GM12878 (cell line): ENCODE measurements around the gene CD200R1. TPM values are rescaled to one million over a fixed set of nuclear protein-coding genes. Genes with fewer than 3 reads are reported as not detected.

ENCODE experiments used
- ATAC-seq: fragments of 200-7000 bp; cut with Tn5 transposase; 3 replicates; pipeline ENCODE4 v1.9.1; 2020; ENCODE audit warnings: mild to moderate bottlenecking, moderate library complexity
- BruUV-seq: library from RNA; stranded (reverse); fragments of 400-500 nt; replicated peaks from 2 replicates; lab custom pipeline; 2021; lab: Mats Ljungman, UMichigan
- CTCF ChIA-PET: fragments of 300-600 bp; sonication (Branson Sonifier 250); formaldehyde crosslinking; extraction: SDS; loops from one replicate; lab custom pipeline; 2021; ENCODE audit warnings: inconsistent platforms; lab: Yijun Ruan, JAX
- POLR2A ChIA-PET: fragments of 350-600 bp; formaldehyde crosslinking; extraction: SDS; loops from one replicate; lab custom pipeline; 2021; ENCODE audit warnings: inconsistent platforms; lab: Charles Lee
- RAD21 ChIA-PET: fragments of 300-600 bp; sonication (Branson Sonifier 250); formaldehyde crosslinking; loops from one replicate; lab custom pipeline; 2023; ENCODE audit warnings: antibody characterized with exemption; ENCODE audit not compliant: unreplicated experiment; lab: Charles Lee
- SMC1A ChIA-PET: fragments of 300-600 bp; sonication (Branson Sonifier 250); formaldehyde crosslinking; loops from one replicate; lab custom pipeline; 2023; ENCODE audit not compliant: unreplicated experiment, uncharacterized antibody; lab: Charles Lee
- DNase-seq: peaks from one replicate; pipeline ENCODE4 v3.0.0-alpha.2; 2011; ENCODE audit warnings: low read depth, low spot score
- FAIRE-seq: peaks from 3 replicates; lab custom pipeline; 2011; peaks lifted over from hg19 to GRCh38; lab: Jason Lieb, UNC
- H2AFZ ChIP-seq: 2 replicates; pipeline ENCODE4 v1.6.0; 2011; ENCODE audit warnings: low read depth, low read length, control low read depth; ENCODE audit not compliant: control insufficient read depth
- H3K27ac ChIP-seq: 2 replicates; pipeline ENCODE4 v1.5.1; 2011; ENCODE audit warnings: control low read depth; ENCODE audit not compliant: control insufficient read depth, insufficient read depth
- H3K27me3 ChIP-seq, 2 experiments: replicated peaks in 1 of 2; 2 replicates each; pipeline versions ENCODE4 v1.6.0 to v1.6.1; 2011; ENCODE audit warnings: low read length in 1 of 2; ENCODE audit not compliant: control insufficient read depth in 2 of 2, insufficient read depth in 2 of 2
- H3K36me3 ChIP-seq, 2 experiments: 2 replicates each; pipeline ENCODE4 v1.5.1; 2011; ENCODE audit warnings: low read length in 1 of 2; ENCODE audit not compliant: control insufficient read depth in 2 of 2, insufficient read depth in 2 of 2
- H3K4me1 ChIP-seq: 2 replicates; pipeline ENCODE4 v1.6.1; 2011; ENCODE audit warnings: mild to moderate bottlenecking, low read length, moderate library complexity, mixed read lengths; ENCODE audit not compliant: control insufficient read depth, insufficient read depth
- H3K4me2 ChIP-seq: 2 replicates; pipeline ENCODE4 v1.6.0; 2011; ENCODE audit warnings: control low read depth; ENCODE audit not compliant: control insufficient read depth, insufficient read depth
- H3K4me3 ChIP-seq: fragments of 200-600 bp; sonication (generic); 2 replicates; pipeline ENCODE4 v1.5.1; 2016
- H3K79me2 ChIP-seq: 2 replicates; pipeline ENCODE4 v1.6.0; 2011; ENCODE audit warnings: low read length; ENCODE audit not compliant: control insufficient read depth, insufficient read depth
- H3K9ac ChIP-seq: 2 replicates; pipeline ENCODE4 v1.8.0; 2011; ENCODE audit warnings: low read length, control low read depth, mixed read lengths; ENCODE audit not compliant: control insufficient read depth, insufficient read depth
- H3K9me3 ChIP-seq: replicated peaks from 3 replicates; pipeline ENCODE4 v1.5.1; 2011; ENCODE audit warnings: mild to moderate bottlenecking, low read length; ENCODE audit not compliant: control insufficient read depth, insufficient read depth
- H4K20me1 ChIP-seq: 2 replicates; pipeline ENCODE4 v1.6.0; 2011; ENCODE audit not compliant: control insufficient read depth, insufficient read depth
- NFYB ChIP-seq: IDR thresholded peaks from 2 replicates; pipeline ENCODE4 v1.6.1; 2011; ENCODE audit warnings: low read depth, mild to moderate bottlenecking, low read length, improper control_type of control experiment, moderate library complexity; ENCODE audit not compliant: insufficient read depth
- RUNX3 ChIP-seq: IDR thresholded peaks from 2 replicates; pipeline ENCODE4 v1.6.1; 2012; ENCODE audit warnings: low read length, inconsistent platforms
- WGBS: methylation state at CpG from one replicate; pipeline ENCODE4 v1.1.6; 2016; ENCODE audit warnings: low lambda C conversion rate; ENCODE audit not compliant: insufficient replicate concordance, insufficient coverage; ENCODE audit errors: missing lambda C conversion rate; 5-methylcytosine and 5-hydroxymethylcytosine counted together
- in situ Hi-C: fragments of 300-500 bp; cut with MboI; formaldehyde crosslinking; loops from 9 replicates; pipeline ENCODE4 v1.14.3; 2018; ENCODE audit warnings: mixed read lengths
- intact Hi-C: fragments of 100-400 bp; cut with micrococcal nuclease; formaldehyde crosslinking; loops from one replicate; pipeline ENCODE4 v1.14.2; 2022; ENCODE audit not compliant: unreplicated experiment
- polyA plus RNA-seq, 11 experiments: library from polyadenylated mRNA; depleted of rRNA in 4 of 11; unstranded in 6 of 11; stranded (reverse) in 5 of 11; fragments of >200 nt; fragmentation: Nextera tagmentation in 4 of 11; fragmentation: Illumina TruSeq in 1 of 11; extraction: Ambion mirVana in 4 of 11; extraction: Trizol in 1 of 11; gene quantifications; 1 replicate in 1 of 11; 2 replicates in 10 of 11; pipeline versions ENCODE4 v1.2.1 to v1.2.3, GENCODE V29; 2011 to 2016; ENCODE audit warnings: inconsistent platforms in 2 of 11, missing spikeins in 2 of 11, low read depth in 1 of 11
- total RNA-seq, 4 experiments: library from RNA; depleted of rRNA in 3 of 4; stranded (reverse); fragments of >200 nt in 3 of 4; fragmentation: Illumina TruSeq in 1 of 4; extraction: Trizol in 1 of 4; gene quantifications; 2 replicates each; pipeline versions ENCODE4 v1.2.1 to v1.2.3, GENCODE V29; 2013 to 2021
- TF ChIP-seq, protein P1 (sequence below): fragments of 450-650 bp; IDR thresholded peaks from 2 replicates; pipeline ENCODE4 v1.6.1; 2017; ENCODE audit warnings: mild to moderate bottlenecking, moderate library complexity
- TF ChIP-seq, protein P2 (sequence below): fragments of 450-650 bp; IDR thresholded peaks from 2 replicates; pipeline ENCODE4 v1.6.1; 2017; ENCODE audit warnings: borderline replicate concordance

Gene CD200R1
- total and polyA plus RNA-seq, 10 of the 15 experiments (the other 5 are each of a cell fraction or from before 2014, with no cell fraction given): 0.15 to 1.1 (median 0.88) TPM

DNA sequence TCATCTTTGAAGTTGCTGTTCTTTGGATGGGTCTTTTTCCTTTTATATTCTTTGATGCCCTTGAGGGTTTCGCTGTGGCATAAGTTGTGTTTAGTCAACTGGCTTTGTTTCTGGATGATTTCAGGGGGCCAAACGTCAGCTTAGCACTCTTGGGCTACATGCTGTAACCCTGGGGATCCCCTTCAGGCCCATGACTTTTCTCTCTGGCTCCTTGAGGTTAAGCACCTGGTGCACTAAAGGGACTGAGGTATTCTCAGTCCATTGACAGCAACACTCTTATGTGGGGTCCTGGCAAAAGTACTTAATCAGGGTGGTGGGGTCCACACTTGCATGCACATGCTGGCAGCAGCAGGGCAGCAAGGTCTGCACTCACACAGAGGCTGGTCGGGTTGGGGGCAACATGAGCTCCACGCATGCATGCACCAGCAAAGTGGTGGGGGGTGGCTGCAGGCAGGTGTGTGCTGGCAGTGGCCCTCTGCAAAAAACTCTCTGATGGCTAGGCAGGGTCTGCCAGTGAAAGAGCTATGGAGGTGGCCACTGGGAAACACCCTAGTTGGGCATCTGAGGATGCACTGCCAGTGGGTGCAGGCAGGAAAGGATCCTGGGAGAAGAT lies 90.1 kb downstream of the CD200R1 start:
- in situ Hi-C loops: no loop called here
- Histone ChIP-seq H3K9ac (no peak overlapping the region), H3K4me3 (no peak overlapping the region), H2AFZ (no peak overlapping the region), H3K27me3 (peaks cover 0 to 2% of the 10 kb centered on the region in 2 experiments; a peak in 1 of 4 replicates), H3K4me1 (no peaks in the 10 kb centered on the region), H4K20me1 (no peaks in the 10 kb centered on the region), H3K9me3 (no peaks in the 10 kb centered on the region; the same call in 2 of the 3 replicates), H3K36me3 (no peaks in the 10 kb centered on the region), H3K79me2 (no peaks in the 10 kb centered on the region), H3K4me2 (no peak overlapping the region), H3K27ac (no peak overlapping the region)
- peak; percentile 16; the same call in 1 of the 2 replicates for TF ChIP-seq RUNX3
- TF ChIP-seq, protein P1, sequence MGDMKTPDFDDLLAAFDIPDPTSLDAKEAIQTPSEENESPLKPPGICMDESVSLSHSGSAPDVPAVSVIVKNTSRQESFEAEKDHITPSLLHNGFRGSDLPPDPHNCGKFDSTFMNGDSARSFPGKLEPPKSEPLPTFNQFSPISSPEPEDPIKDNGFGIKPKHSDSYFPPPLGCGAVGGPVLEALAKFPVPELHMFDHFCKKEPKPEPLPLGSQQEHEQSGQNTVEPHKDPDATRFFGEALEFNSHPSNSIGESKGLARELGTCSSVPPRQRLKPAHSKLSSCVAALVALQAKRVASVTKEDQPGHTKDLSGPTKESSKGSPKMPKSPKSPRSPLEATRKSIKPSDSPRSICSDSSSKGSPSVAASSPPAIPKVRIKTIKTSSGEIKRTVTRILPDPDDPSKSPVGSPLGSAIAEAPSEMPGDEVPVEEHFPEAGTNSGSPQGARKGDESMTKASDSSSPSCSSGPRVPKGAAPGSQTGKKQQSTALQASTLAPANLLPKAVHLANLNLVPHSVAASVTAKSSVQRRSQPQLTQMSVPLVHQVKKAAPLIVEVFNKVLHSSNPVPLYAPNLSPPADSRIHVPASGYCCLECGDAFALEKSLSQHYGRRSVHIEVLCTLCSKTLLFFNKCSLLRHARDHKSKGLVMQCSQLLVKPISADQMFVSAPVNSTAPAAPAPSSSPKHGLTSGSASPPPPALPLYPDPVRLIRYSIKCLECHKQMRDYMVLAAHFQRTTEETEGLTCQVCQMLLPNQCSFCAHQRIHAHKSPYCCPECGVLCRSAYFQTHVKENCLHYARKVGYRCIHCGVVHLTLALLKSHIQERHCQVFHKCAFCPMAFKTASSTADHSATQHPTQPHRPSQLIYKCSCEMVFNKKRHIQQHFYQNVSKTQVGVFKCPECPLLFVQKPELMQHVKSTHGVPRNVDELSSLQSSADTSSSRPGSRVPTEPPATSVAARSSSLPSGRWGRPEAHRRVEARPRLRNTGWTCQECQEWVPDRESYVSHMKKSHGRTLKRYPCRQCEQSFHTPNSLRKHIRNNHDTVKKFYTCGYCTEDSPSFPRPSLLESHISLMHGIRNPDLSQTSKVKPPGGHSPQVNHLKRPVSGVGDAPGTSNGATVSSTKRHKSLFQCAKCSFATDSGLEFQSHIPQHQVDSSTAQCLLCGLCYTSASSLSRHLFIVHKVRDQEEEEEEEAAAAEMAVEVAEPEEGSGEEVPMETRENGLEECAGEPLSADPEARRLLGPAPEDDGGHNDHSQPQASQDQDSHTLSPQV: no peak
- TF ChIP-seq NFYB: no peak
- TF ChIP-seq, protein P2, sequence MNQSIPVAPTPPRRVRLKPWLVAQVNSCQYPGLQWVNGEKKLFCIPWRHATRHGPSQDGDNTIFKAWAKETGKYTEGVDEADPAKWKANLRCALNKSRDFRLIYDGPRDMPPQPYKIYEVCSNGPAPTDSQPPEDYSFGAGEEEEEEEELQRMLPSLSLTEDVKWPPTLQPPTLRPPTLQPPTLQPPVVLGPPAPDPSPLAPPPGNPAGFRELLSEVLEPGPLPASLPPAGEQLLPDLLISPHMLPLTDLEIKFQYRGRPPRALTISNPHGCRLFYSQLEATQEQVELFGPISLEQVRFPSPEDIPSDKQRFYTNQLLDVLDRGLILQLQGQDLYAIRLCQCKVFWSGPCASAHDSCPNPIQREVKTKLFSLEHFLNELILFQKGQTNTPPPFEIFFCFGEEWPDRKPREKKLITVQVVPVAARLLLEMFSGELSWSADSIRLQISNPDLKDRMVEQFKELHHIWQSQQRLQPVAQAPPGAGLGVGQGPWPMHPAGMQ: no peak
- SMC1A ChIA-PET: interaction anchor here (1.2 to 2.5 kb wide), 4 partner anchors 10 to 150 kb away, joined by 3 to 9 read pairs (median 4); no protein-coding TSS in a partner anchor
- CTCF ChIA-PET: interaction anchor here (0.7 to 1.1 kb wide), 2 partner anchors 87 to 242 kb away, joined by 3 read pairs; no protein-coding TSS in a partner anchor
- 61% methylated on average over 4 of the region's 4 CpGs for WGBS
- POLR2A ChIA-PET: interaction anchor here (1.1 kb wide), 1 partner anchor 10 kb away, joined by 3 read pairs; no protein-coding TSS in a partner anchor
- intact Hi-C loops: no loop called here
- no peak for DNase-seq
- no TSS peak for BruUV-seq
- RAD21 ChIA-PET: interaction anchor here (0.6 to 1.3 kb wide), 2 partner anchors 150 to 590 kb away, joined by 3 read pairs; no protein-coding TSS in a partner anchor
- no peak for FAIRE-seq
- ATAC-seq: 0 out of 3 replicates have a peak, but pooled peaks have one; percentile 34
